Fibroblast of lung (primary cell): ENCODE data around the gene USP53. TPM values are rescaled to one million over a fixed set of nuclear protein-coding genes. Genes with fewer than 3 reads are reported as not detected.

Source experiments
- DNase-seq, 2 donors: peaks; one replicate each; pipeline versions ENCODE4 v3.0.0 to v3.0.0-alpha.2; 2010; ENCODE audit warnings: low read depth in 2 of 2
- H2AFZ ChIP-seq: 2 replicates; pipeline ENCODE4 v1.5.1; 2012; ENCODE audit warnings: low read length, control low read depth, inconsistent platforms
- H3K27ac ChIP-seq: 2 replicates; pipeline ENCODE4 v1.5.1; 2011; ENCODE audit warnings: low read length, control low read depth; ENCODE audit not compliant: insufficient read depth
- H3K27me3 ChIP-seq: 2 replicates; pipeline ENCODE4 v1.5.1; 2011; ENCODE audit warnings: mild to moderate bottlenecking, low read length; ENCODE audit not compliant: control insufficient read depth, insufficient read depth
- H3K36me3 ChIP-seq: 2 replicates; pipeline ENCODE4 v1.5.1; 2011; ENCODE audit warnings: low read length; ENCODE audit not compliant: control insufficient read depth, insufficient read depth
- H3K4me1 ChIP-seq: 2 replicates; pipeline ENCODE4 v1.5.1; 2011; ENCODE audit warnings: low read length; ENCODE audit not compliant: control insufficient read depth, insufficient read depth; ENCODE audit errors: extremely low read depth
- H3K4me2 ChIP-seq: 2 replicates; pipeline ENCODE4 v1.5.1; 2011; ENCODE audit warnings: low read length, control low read depth; ENCODE audit not compliant: insufficient read depth; ENCODE audit errors: extremely low read depth
- H3K4me3 ChIP-seq, 4 experiments: fragments of 200-600 bp in 1 of 4; sonication (generic) in 1 of 4; replicated peaks in 1 of 4; 2 replicates each; pipeline ENCODE4 v1.5.1; 2011 to 2016; ENCODE audit warnings: low read length in 4 of 4, low read depth in 3 of 4, mild to moderate bottlenecking in 3 of 4, control low read depth in 2 of 4, inconsistent platforms in 1 of 4, mixed read lengths in 1 of 4; ENCODE audit not compliant: insufficient read depth in 1 of 4; ENCODE audit errors: control extremely low read depth in 1 of 4
- H3K79me2 ChIP-seq: 2 replicates; pipeline ENCODE4 v1.5.1; 2012; ENCODE audit warnings: mild to moderate bottlenecking, low read length, inconsistent platforms; ENCODE audit not compliant: control insufficient read depth, insufficient read depth
- H3K9ac ChIP-seq: 2 replicates; pipeline ENCODE4 v1.5.1; 2011; ENCODE audit warnings: mild to moderate bottlenecking, low read length, control low read depth; ENCODE audit not compliant: insufficient read depth
- H3K9me3 ChIP-seq: 2 replicates; pipeline ENCODE4 v1.5.1; 2012; ENCODE audit warnings: low read depth, low read length; ENCODE audit not compliant: control insufficient read depth, insufficient read depth
- H4K20me1 ChIP-seq: 2 replicates; pipeline ENCODE4 v1.5.1; 2011; ENCODE audit warnings: low read length; ENCODE audit not compliant: control insufficient read depth, insufficient read depth; ENCODE audit errors: extremely low read depth
- EZH2 ChIP-seq: IDR thresholded peaks from 2 replicates; pipeline ENCODE4 v1.5.1; 2012; ENCODE audit warnings: low read length, control low read depth, mild to moderate bottlenecking; ENCODE audit errors: missing control alignments
- polyA plus RNA-seq, 2 donors: library from polyadenylated mRNA; depleted of rRNA in 1 of 2; stranded (reverse) in 1 of 2; unstranded in 1 of 2; fragments of >200 nt; gene quantifications; 2 replicates each; pipeline ENCODE4 v1.2.1, GENCODE V29; 2011 to 2012; ENCODE audit warnings: missing spikeins in 1 of 2
- total RNA-seq: library from RNA; depleted of rRNA; stranded (reverse); fragments of >200 nt; gene quantifications from 2 replicates; pipeline ENCODE4 v1.2.1, GENCODE V29; 2014
- TF ChIP-seq, protein P1 (sequence below), 2 donors: IDR thresholded peaks in 1 of 2; conservative IDR thresholded peaks in 1 of 2; 1 replicate in 1 of 2; 2 replicates in 1 of 2; pipeline ENCODE4 v1.5.1; 2011 to 2012; ENCODE audit warnings: low read length in 2 of 2, control low read depth in 1 of 2, inconsistent platforms in 1 of 2, low read depth in 1 of 2, mild to moderate bottlenecking in 1 of 2

Gene USP53
- total and polyA plus RNA-seq, 2 donors (not counting 1 experiment from before 2014, with no cell fraction given), result 55.7 to 102 TPM

DNA sequence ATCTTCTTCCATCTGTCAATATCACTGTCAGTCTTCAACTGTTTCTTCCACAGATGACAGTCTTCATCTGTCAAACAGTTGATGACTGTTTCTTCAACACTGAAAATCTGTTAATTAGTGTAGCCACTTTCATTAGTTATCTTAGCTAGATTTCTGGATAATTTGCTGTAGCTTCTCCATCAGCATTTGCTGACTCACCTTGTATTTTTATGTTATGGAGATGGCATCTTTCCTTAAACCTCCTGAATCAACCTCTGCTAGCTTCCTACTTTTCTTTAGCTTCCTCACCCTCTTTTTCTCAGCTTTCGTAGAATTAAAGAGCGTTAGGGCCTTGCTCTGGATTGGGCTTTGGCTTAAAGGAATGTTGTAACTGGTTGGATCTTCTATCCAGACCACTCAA is 25.1 kb downstream of the USP53 start:
- Histone ChIP-seq H3K4me1 (no peaks in the 10 kb centered on the region), H3K4me2 (no peak overlapping the region), H3K27me3 (no peaks in the 10 kb centered on the region), H3K9me3 (no peaks in the 10 kb centered on the region), H3K36me3 (no peaks in the 10 kb centered on the region), H3K9ac (no peak overlapping the region), H2AFZ (no peak overlapping the region), H3K79me2 (peaks cover 4% of the 10 kb centered on the region), H3K27ac (no peak overlapping the region), H4K20me1 (no peaks in the 10 kb centered on the region), H3K4me3 (no peak overlapping the region)
- DNase-seq, result no peak
- TF ChIP-seq, protein P1, sequence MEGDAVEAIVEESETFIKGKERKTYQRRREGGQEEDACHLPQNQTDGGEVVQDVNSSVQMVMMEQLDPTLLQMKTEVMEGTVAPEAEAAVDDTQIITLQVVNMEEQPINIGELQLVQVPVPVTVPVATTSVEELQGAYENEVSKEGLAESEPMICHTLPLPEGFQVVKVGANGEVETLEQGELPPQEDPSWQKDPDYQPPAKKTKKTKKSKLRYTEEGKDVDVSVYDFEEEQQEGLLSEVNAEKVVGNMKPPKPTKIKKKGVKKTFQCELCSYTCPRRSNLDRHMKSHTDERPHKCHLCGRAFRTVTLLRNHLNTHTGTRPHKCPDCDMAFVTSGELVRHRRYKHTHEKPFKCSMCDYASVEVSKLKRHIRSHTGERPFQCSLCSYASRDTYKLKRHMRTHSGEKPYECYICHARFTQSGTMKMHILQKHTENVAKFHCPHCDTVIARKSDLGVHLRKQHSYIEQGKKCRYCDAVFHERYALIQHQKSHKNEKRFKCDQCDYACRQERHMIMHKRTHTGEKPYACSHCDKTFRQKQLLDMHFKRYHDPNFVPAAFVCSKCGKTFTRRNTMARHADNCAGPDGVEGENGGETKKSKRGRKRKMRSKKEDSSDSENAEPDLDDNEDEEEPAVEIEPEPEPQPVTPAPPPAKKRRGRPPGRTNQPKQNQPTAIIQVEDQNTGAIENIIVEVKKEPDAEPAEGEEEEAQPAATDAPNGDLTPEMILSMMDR (conservative IDR thresholded peaks at IDR 0.05 in 1 of 2, IDR thresholded peaks at IDR 0.05 in 1 of 2; ENCODE audit: low read depth in 1 of 2, low read length in 2 of 2), result no peak
- no peak for TF ChIP-seq EZH2

DNA sequence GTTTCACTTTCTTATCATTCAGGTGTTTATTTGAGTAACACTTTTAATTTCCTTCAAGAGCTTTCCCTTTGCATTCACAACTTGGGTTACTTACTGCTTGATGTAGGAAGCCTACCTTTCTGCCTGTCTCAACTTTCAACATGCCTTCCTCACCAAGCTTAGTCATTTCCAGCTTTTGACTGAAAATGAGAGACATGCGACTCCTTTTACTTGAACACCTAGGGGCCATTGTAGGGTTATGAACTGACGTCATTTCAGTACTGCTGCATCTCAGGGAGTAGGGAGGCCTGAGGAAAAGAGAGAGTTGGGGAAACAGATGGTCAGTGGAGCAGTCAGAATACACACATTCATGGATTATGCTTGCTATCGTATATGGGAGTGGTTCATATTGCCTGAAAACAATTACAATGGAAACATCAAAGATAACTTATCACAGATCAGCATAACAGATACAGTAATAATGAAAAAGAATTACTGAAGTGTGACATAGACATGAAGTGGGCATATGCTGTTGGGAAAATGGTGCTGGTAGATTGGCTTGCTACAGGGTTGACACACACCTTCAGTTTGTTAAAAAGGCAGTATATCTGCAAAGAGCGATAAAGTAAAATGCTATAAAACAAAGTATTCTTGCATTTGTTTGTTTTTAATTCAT is 25.7 kb downstream of the USP53 start:
- Histone ChIP-seq H2AFZ (no peak overlapping the region), H3K36me3 (no peaks in the 10 kb centered on the region), H3K4me2 (no peak overlapping the region), H3K79me2 (peaks cover 4% of the 10 kb centered on the region), H3K27me3 (no peaks in the 10 kb centered on the region), H4K20me1 (no peaks in the 10 kb centered on the region), H3K9me3 (no peaks in the 10 kb centered on the region), H3K27ac (no peak overlapping the region), H3K4me1 (no peaks in the 10 kb centered on the region), H3K9ac (no peak overlapping the region), H3K4me3 (no peak overlapping the region)
- TF ChIP-seq, protein P1 (conservative IDR thresholded peaks at IDR 0.05 in 1 of 2, IDR thresholded peaks at IDR 0.05 in 1 of 2; ENCODE audit: low read depth in 1 of 2, low read length in 2 of 2), result no peak
- no peak for TF ChIP-seq EZH2
- DNase-seq, result no peak

DNA sequence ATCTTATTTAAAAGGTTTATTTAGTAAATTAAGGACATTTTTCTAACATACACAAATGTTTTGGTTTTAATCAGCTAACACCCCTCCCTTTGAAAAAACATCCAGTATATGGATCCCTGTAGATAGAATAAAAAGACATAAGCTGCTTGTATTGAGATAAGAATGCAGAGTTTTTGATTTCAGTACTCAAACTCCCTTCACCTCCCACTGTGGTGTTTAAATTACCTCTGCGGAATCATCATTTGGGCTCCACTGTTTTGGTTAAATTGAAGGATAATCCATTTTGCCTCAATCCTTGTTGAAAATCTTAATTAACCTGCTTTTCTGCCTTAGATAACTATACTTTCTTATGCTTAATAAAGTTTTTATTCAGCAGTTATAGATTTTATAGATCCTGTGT is 27.6 kb downstream of the USP53 start:
- Histone ChIP-seq H2AFZ (no peak overlapping the region), H3K4me1 (no peaks in the 10 kb centered on the region), H3K4me3 (no peak overlapping the region), H3K4me2 (no peak overlapping the region), H3K27me3 (no peaks in the 10 kb centered on the region), H3K9me3 (no peaks in the 10 kb centered on the region), H3K36me3 (no peaks in the 10 kb centered on the region), H4K20me1 (no peaks in the 10 kb centered on the region), H3K79me2 (peaks cover 2% of the 10 kb centered on the region), H3K9ac (no peak overlapping the region), H3K27ac (no peak overlapping the region)
- no peak for TF ChIP-seq EZH2
- TF ChIP-seq, protein P1 (conservative IDR thresholded peaks at IDR 0.05 in 1 of 2, IDR thresholded peaks at IDR 0.05 in 1 of 2; ENCODE audit: low read depth in 1 of 2, low read length in 2 of 2), result no peak
- no peak for DNase-seq
